Medulla oblongata (tissue), 1 donor: Measurements from ENCODE around the gene GAB3.
"Not testable (repeated sequence)": the region's sequence is repeated elsewhere in the genome, so short reads cannot be mapped to it uniquely, and the experiment has no call there.

Experiments
- DNase-seq: peaks from one replicate; pipeline ENCODE4 v3.0.0-alpha.2; 2015; ENCODE audit errors: extremely low spot score

The GAB3 gene

DNA sequence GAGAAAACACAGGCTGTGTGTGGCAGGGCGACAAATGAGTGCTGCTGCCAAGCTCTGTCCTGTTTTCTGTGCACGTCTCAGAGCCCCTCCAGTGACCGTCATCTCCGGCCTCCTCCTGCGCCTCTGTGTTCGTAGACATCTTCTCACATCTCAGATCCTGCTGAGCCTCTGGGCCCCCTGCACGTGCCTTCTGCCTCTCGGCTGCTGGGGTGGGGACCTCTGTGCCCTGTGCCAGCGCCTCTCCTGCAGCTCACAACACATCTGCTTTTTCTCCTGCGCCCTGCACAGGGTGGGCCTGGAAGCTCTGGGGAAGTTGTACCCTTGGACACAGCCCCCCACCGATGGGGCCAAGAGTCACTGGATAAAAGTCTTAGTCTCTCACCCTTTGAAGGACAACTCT, 95.1 kb downstream of the GAB3 start:
- DNase-seq: no peak

DNA sequence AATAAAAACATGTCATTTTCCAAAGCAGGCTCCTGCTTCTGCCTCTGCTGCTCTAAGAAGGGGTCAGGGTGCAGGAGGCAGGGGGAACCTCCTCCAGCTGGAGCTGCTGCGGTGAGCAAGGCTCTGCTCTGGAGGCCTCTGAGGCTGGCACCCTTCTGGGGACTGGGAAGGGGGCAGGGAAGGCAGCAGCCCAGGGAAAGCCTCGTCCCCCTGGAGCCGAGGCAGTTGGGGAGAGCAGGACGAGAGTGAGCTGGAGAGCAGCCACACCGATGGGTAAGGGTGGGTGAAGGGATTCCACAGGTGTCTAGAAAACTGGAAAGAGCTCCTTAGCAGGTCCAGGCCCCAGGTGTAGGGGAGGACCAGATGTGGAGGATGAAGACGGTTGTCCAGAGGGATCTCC, 95.5 kb downstream of the GAB3 start:
- DNase-seq: no peak

DNA sequence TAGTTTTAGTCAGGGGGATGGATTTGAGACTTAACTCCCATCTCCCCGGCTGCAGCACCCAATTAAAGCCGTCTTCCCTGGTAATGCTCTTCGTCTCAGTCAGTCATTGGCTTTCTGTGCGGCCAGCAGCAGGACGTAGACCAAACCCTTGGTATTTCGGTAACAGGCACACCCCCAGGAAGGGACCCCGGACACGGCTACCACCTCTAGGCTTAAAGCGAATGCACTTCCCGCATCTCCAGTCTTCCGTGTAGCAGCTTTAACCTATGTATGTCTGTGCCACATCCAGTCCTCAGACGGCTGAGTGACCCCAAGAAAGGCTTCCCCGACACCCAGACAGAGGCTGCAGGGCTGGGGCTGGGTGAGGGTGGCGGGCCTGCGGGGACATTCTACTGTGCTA, 96.0 kb downstream of the GAB3 start:
- DNase-seq: no peak

DNA sequence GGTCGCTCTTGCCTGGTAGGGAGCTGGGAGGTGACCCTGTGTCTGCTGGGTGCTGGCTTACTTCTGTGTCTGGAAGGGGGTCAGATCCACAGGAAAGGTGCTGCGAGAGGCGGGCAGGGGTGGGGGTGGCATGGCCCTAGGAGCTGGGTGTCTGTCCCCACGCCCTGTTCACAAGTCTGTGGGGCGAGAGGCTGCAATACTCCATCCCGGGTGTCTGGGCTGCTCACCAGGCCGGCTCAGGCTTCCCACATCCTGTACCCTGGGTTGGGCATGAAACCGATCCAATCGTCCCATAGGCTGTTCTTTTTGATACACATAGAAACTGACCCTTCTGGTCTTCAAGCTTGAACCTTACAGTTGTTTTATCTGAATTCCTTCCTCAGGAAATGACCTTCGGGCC, 96.5 kb downstream of the GAB3 start:
- DNase-seq: no peak

DNA sequence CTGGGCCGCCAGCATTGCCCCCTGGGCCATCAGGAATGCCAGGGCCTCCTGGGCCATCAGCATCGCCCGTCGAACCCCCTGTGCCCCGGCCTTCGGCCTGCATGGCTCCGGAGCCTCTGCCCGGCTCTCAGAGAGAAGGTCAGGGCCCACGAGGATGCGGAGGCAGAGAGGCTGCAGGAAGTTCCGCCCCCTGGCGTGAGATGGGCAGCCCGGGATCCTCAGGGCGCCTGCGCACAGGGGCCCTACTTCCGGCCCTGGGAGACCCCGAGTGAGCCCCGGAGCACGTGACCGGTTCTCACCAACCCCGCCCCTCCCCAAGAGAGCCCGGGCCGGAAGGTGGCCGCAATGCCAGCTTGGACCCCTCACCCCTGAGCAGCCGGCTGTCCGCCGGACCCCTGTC, 97.5 kb downstream of the GAB3 start, which contains the start of gene CTAG2:
TSS of gene CTAG2 (minus strand) at position 167 of the 400 bp plus-strand sequence. CDS start at position 103, 64 bp downstream.
- DNase-seq: not testable (repeated sequence)

DNA sequence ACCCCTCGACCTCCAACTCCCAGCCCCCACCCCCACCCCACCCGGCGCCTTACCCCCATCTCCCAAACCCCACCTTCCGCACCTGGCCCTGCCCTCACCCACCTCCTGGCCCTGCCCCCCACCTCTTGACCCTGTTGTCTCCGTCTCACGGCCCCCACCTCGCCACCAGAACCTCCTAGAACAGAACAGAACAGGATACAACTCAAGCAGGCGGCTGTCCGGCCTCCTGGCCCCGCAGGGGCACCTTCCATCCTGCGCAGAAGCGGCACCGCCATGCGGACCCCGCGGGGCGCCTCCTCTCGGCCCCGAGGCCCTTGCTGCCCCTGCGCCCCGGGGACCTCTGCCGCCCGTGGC, 97.9 kb downstream of the GAB3 start:
- DNase-seq: no peak

DNA sequence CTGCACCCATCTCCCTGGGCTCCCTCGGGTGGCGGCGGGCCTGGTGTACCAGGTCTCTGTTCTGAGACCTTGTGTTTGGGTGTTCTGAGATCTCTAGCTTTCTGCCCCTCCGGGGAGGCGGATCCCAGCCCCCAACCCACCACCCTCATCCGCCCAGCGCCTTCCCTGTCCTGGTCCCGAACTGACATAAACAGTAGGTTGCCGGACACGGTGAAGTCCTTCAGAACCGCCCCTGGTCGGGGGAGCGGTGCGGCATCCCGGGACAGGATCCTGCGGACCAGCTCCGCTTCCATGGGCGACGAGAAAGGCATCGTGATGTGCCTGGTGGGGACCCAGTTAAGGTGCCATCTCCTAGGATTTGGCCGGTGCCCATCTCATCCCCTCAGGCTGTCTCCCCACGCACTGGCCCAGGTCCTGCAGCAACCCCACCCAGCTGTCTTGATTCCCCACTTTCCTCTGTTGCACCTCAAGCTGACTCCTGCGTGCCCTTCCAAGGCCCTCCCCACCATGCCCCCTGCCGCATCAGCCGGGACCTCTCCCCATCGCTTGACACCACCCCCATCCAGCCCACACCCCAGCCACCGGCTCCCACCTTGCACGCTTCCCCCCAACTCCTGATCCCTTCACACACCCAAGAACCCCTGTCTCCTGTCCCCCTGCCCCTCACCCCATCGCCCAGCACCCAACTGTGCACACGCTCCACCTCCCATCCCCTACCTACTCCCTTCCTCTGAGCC, 98.4 kb downstream of the GAB3 start:
- DNase-seq: no peak

DNA sequence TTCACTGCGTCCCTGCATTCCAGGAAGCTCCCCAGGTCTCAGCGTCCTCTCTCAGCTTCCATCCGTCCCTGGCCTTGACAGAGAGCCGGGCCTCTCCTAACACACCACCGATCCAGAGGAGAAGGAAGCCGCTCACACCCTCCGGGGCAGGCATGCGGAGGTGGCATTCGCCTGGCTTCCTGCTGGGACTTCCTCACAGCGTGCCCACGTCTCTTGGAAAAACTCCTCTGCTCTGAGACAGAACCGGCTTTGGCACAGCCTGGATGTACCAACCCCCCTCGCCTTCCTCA, 100.7 kb downstream of the GAB3 start:
- DNase-seq: no peak

DNA sequence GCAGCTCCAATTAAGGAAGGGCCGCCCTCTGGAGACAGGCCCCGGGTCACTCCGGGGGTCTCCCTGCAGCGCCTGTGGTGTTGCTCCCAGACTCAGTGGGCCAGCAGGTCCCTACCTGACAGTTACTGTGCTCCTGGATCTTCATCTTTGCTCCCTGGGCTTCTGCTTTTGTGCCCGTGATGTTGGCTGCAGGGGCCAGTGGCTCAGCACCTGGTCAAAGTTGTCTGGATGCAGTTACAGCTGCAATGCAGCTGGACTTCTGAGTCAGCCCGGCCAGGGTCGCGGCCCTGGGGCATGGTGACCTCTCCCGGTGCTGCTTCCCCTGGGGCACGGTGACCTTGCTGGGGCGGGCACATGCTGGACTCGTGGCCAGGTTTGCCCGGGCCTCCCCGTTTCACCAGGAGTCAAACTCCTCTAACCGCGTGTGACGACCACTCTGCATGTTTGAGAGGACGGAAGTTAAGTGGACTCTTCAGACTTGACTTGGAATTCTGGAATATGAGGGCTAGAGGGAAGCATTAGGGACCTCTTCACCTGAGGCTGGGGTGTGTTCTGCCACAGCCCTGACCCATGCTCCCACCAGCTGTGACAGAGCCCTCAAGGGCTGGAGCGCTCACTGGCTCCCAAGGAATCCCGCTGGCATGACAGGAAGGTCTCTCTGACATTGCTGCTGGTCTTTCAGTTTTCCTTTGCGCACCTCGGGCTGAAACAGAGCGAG, 101.2 kb downstream of the GAB3 start:
- no peak for DNase-seq

DNA sequence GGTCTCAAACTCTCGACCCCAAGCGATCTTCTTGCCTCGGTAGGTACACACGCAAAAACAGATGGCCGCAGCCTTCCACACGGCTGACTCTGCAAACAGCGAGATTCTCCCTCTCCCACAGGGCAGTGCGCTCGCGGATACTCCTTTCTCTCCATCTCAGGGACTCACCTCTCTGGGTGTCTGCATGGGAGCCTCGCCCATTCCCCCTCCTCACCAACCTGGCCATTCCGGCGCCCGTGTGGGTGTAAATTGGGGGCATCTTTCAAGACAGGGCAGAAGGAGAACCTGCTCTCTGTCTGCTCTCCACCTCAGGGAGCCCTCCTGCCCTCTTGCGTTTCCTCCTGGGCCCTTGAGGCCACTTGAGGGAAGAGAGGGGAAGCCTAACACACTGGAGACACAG, 101.9 kb downstream of the GAB3 start:
- DNase-seq: no peak

DNA sequence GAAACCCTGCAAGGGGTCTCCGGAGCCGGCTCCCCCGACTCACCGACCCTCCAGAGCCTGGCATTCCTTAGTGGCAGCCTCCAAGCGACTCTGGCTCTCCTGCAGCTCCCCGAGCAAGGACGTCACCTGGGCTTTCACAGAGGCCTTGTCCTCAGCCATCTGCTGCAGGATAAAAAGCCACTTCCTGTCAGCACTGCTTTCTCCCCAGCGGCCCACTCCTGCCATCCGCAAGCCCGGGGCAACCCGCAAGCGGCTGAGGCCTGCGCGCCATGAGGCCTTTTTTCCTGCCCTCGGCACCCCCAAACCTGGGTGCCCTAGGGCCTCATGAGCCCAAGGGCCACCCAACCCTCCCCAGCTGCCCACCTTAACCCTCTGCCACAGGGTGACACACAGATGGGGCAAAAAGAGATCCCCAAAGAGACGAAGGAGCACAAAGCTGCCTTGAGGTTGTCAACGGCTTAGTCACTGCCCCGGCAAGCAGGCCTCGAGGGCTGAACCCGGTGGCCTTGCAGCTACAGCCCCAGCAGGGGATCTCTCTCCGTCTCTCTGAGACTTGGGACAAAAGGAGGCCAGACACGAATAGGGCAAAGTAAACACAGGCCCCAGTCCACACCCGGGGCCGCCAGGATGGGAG, 105.0 kb downstream of the GAB3 start:
- not testable (repeated sequence) for DNase-seq

DNA sequence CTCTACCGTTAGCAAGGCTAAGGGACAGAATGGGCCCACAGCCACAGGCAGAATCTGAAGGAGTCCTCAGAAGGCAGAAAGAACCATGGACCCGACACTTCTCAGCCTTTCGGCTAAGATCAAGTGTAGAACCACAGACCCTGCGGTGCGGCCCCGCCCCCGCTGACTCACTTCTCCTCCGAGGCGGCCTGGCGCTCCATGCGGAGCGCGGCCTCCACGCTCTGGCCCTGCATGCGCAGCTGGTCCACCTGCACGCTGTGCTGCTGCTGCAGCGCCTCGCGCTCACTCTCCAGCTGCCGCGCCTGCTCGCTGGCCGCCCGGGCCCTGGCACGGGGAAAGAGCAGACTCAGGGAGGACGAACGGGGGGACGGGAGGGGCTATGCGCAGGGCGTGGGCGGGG, 107.2 kb downstream of the GAB3 start:
- not testable (repeated sequence) for DNase-seq

DNA sequence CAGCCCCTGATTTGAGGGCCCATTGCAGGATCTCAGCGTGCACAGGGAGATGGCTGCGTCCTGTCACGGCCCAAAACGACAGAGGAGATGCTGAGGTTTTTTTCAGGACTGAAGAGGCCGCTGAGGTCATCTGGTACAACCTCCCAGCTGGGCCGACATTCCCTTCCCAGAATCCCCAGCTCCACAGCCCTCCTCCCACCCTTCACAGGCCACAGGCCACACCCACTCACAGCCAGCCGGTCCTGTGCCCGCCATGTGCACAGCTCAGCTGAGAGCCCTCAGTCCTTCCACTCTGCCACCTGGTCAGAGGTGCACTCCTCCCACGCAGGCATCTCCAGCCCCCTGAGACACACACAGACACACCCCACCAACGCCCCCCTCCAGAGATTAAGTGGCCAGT, 109.1 kb downstream of the GAB3 start:
- DNase-seq: not testable (repeated sequence)

DNA sequence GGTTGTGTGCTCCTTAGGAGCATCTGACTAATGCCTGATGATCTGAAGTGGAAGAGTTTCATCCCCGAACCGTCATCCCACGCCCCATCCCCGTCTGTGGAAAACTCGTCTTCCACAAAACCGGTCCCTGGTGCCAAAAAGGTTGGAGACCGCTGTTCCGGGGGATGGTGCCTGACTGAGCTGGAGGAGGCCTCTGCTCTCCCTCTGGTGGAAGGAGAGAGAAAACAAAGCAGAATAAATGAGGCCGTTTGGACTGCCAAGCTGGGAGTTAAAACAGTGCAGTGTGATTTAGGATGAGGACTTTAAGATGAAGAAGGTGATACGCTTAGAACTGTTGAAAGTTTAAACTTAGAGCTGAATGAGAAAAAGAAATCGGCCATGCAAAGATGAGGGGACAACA, 117.2 kb downstream of the GAB3 start:
- not testable (repeated sequence) for DNase-seq

DNA sequence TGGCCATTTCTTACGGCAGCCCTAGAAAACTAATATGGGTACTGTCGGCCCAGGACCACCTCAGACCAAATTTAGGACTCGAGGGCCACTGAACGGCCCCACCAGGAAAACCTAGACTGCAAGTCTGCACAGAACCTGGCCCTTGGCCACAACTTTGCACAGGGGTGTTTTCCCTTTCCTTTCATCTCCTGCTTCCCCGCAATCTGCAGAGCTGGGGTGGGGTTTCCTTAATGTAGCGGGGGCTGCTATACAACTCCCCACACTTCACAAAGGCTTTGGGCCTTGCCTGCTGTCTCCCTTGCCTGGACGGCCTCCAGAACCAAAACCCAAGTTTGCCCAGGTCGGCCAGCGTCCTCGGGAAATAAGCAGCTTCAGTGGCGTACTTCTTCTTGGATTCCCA, 119.9 kb downstream of the GAB3 start:
- DNase-seq: not testable (repeated sequence)

DNA sequence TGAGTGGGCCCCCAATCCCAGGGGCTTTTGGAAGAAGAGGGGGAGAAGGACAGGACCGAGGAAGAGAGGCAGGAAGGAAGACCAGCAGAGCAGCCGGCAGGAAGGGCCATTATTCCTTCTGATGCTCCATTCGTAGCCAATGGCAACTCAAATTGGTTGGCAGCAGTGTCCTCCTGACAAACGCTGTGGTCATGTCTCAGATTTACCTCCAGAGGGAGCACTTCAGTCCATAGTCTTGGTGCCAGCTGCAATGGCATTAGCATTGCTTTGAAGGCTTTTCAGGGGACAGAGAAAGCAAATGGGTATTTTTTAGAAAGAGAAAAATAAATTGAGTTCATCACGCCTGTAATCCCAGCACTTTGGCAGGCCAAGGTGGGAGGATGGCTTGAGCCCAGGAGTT, 121.9 kb downstream of the GAB3 start:
- DNase-seq: not testable (repeated sequence)
